ENCODE measurements around the gene RANBP9.

GRCh38 chr6:13708736-13709135 is 2.9 kb downstream of the RANBP9 start:
- no peak for TF ChIP-seq CTCF (IDR thresholded peaks at IDR 0.05)
- no peak for TF ChIP-seq POLR2AphosphoS5 (IDR thresholded peaks at IDR 0.05; ENCODE audit: insufficient read depth in 1 of 2, low read depth in 1 of 2)

All from vagina (tissue), 2 donors.